CD4-positive, alpha-beta memory T cell (primary cell): Measurements from ENCODE around the gene DUSP21. TPM values are rescaled to one million over a fixed set of nuclear protein-coding genes. Genes with fewer than 3 reads are reported as not detected.
"Not testable (repeated sequence)": the region's sequence is repeated elsewhere in the genome, so short reads cannot be mapped to it uniquely, and the experiment has no call there.

Experiments
- CTCF ChIA-PET: fragments of 350-600 bp; sonication (Branson Sonifier 250); formaldehyde crosslinking; loops from one replicate; lab custom pipeline; 2021; ENCODE audit warnings: inconsistent platforms; ENCODE audit not compliant: partially characterized antibody; lab: Charles Lee
- POLR2A ChIA-PET: fragments of 350-600 bp; sonication (Branson Sonifier 250); formaldehyde crosslinking; loops from one replicate; lab custom pipeline; 2021; ENCODE audit not compliant: partially characterized antibody; lab: Charles Lee
- DNase-seq, 5 donors: peaks; one replicate each; pipeline versions ENCODE4 v3.0.0 to v3.0.0-alpha.2; 2020 to 2022; ENCODE audit warnings: mixed read lengths in 1 of 5
- H3K27ac ChIP-seq: one replicate; pipeline ENCODE4 v1.7.0; 2013; ENCODE audit warnings: low read depth, low read length
- H3K27me3 ChIP-seq: 2 replicates; pipeline ENCODE4 v1.7.0; 2013; ENCODE audit warnings: mild to moderate bottlenecking, low read length, moderate library complexity; ENCODE audit not compliant: insufficient read depth
- H3K36me3 ChIP-seq: 2 replicates; pipeline ENCODE4 v1.7.0; 2013; ENCODE audit warnings: mild to moderate bottlenecking, low read length, moderate library complexity; ENCODE audit not compliant: insufficient read depth
- H3K4me1 ChIP-seq: 2 replicates; pipeline ENCODE4 v1.7.0; 2013; ENCODE audit warnings: mild to moderate bottlenecking, low read length, moderate library complexity; ENCODE audit not compliant: insufficient read depth
- H3K4me3 ChIP-seq, 2 donors: one replicate each; pipeline ENCODE4 v1.7.0; 2013; ENCODE audit warnings: low read length in 2 of 2, mild to moderate bottlenecking in 1 of 2
- H3K9me3 ChIP-seq, 2 donors: one replicate each; pipeline ENCODE4 v1.7.0; 2013; ENCODE audit warnings: low read length in 2 of 2, control low read depth in 1 of 2; ENCODE audit not compliant: control insufficient read depth in 1 of 2
- H3K27ac Mint-ChIP-seq, 7 donors: one replicate each; pipeline ENCODE4 v1.8.0; 2020 to 2021; ENCODE audit warnings: mixed read lengths in 7 of 7, mild to moderate bottlenecking in 6 of 7, inconsistent platforms in 3 of 7, moderate library complexity in 3 of 7
- H3K27me3 Mint-ChIP-seq, 2 donors: one replicate each; pipeline ENCODE4 v1.8.0; 2020 to 2021; ENCODE audit warnings: mixed read lengths in 2 of 2
- H3K36me3 Mint-ChIP-seq, 2 donors: one replicate each; pipeline ENCODE4 v1.8.0; 2020 to 2021; ENCODE audit warnings: mixed read lengths in 2 of 2, inconsistent platforms in 1 of 2, mild to moderate bottlenecking in 1 of 2
- H3K4me1 Mint-ChIP-seq, 4 donors: one replicate each; pipeline ENCODE4 v1.8.0; 2020 to 2021; ENCODE audit warnings: mixed read lengths in 4 of 4, mild to moderate bottlenecking in 1 of 4
- H3K4me3 Mint-ChIP-seq, 8 donors: one replicate each; pipeline ENCODE4 v1.8.0; 2020 to 2021; ENCODE audit warnings: mixed read lengths in 8 of 8, mild to moderate bottlenecking in 7 of 8, moderate library complexity in 6 of 8, inconsistent platforms in 3 of 8
- H3K9me3 Mint-ChIP-seq, 8 donors: one replicate each; pipeline ENCODE4 v1.8.0; 2020 to 2021; ENCODE audit warnings: mixed read lengths in 8 of 8, mild to moderate bottlenecking in 5 of 8, inconsistent platforms in 3 of 8, moderate library complexity in 1 of 8
- intact Hi-C: fragments of 100-400 bp; cut with micrococcal nuclease; formaldehyde crosslinking; loops from one replicate; pipeline ENCODE4 v1.15.1; 2023
- polyA plus RNA-seq, 2 donors: library from polyadenylated mRNA; unstranded; fragments of 300-500 nt; fragmentation: Illumina TruSeq; gene quantifications; one replicate each; pipeline ENCODE4 v1.2.3, GENCODE V29; 2021
- total RNA-seq, 2 experiments: library from RNA; stranded (reverse); gene quantifications; one replicate each; pipeline ENCODE4 v1.2.3, GENCODE V29; 2021

The DUSP21 gene
- total and polyA plus RNA-seq, 4 experiments from 2014 or later = not detected

GRCh38 chrX:44889824-44890223 is 46.0 kb downstream of the DUSP21 start:
- Histone ChIP-seq H3K27ac (no peak overlapping the region), H3K4me1 (peaks cover 29% of the 10 kb centered on the region), H3K27me3 (no peaks in the 10 kb centered on the region), H3K4me3 (no peak overlapping the region), H3K36me3 (no peaks in the 10 kb centered on the region), H3K9me3 (no peaks in the 10 kb centered on the region)
- Mint-ChIP-seq H3K9me3 (peaks cover 0 to 13% (median 1%) of the 10 kb centered on the region in 8 donors), H3K4me3 (peak overlapping the region in 6 of 8 donors; percentile 6 to 59 (median 46)), H3K36me3 (peaks cover 6 to 9% of the 10 kb centered on the region in 2 donors), H3K27me3 (no peaks in the 10 kb centered on the region), H3K4me1 (peaks cover 24 to 82% (median 53%) of the 10 kb centered on the region in 4 donors), H3K27ac (peak overlapping the region in 6 of 7 donors; percentile 10 to 75 (median 28))
- CTCF ChIA-PET = no interaction called here
- intact Hi-C loops = no loop called here
- POLR2A ChIA-PET = no interaction called here
- no peak for DNase-seq

GRCh38 chrX:44890247-44890646 is 46.4 kb downstream of the DUSP21 start:
- Histone ChIP-seq H3K27ac (no peak overlapping the region), H3K9me3 (no peaks in the 10 kb centered on the region), H3K36me3 (no peaks in the 10 kb centered on the region), H3K4me3 (no peak overlapping the region), H3K4me1 (peaks cover 25% of the 10 kb centered on the region), H3K27me3 (no peaks in the 10 kb centered on the region)
- ChIA-PET POLR2A (no interaction called here), CTCF (no interaction called here)
- no peak for DNase-seq
- intact Hi-C loops = no loop called here
- Mint-ChIP-seq H3K4me3 (peak overlapping the region in 5 of 8 donors; percentile 22 to 59 (median 52)), H3K27me3 (no peaks in the 10 kb centered on the region), H3K9me3 (peaks cover 0 to 16% (median 2%) of the 10 kb centered on the region in 8 donors), H3K27ac (peak overlapping the region in 3 of 7 donors; percentile 10 to 69 (median 32)), H3K4me1 (peaks cover 24 to 78% (median 51%) of the 10 kb centered on the region in 4 donors), H3K36me3 (peaks cover 6 to 9% of the 10 kb centered on the region in 2 donors)

GRCh38 chrX:44890687-44891086 is 46.9 kb downstream of the DUSP21 start:
- H3K4me3 Mint-ChIP-seq = peak overlapping the region in 3 of 8 donors; percentile 21 to 29 (median 22)
- H3K4me1 ChIP-seq = peaks cover 24% of the 10 kb centered on the region
- H3K9me3 ChIP-seq, H3K27me3 Mint-ChIP-seq, intact Hi-C loops, CTCF ChIA-PET, H3K27me3 ChIP-seq, POLR2A ChIA-PET, H3K27ac ChIP-seq, H3K4me3 ChIP-seq, H3K36me3 ChIP-seq, DNase-seq: not testable (repeated sequence)
- H3K36me3 Mint-ChIP-seq = peaks cover 10 to 12% of the 10 kb centered on the region in 2 donors
- H3K4me1 Mint-ChIP-seq = peaks cover 24 to 78% (median 51%) of the 10 kb centered on the region in 4 donors
- peak overlapping the region in 1 of 7 donors; percentile 60 for H3K27ac Mint-ChIP-seq
- peaks cover 0 to 19% (median 6%) of the 10 kb centered on the region in 8 donors for H3K9me3 Mint-ChIP-seq

GRCh38 chrX:44891642-44892041 is 47.8 kb downstream of the DUSP21 start:
- peak overlapping the region in 3 of 8 donors; percentile 6 to 56 (median 12) for H3K4me3 Mint-ChIP-seq
- POLR2A ChIA-PET = interaction anchor here (0.8 kb wide), 1 partner anchor 19 kb away, joined by 3 read pairs; no protein-coding TSS in a partner anchor

More at GRCh38 chrX:44891642-44892041, 47.8 kb downstream of the DUSP21 start:
- intact Hi-C loops = no loop called here
- H3K4me3 ChIP-seq = no peak overlapping the region
- H3K27ac ChIP-seq = no peak overlapping the region
- H3K4me1 Mint-ChIP-seq = peaks cover 24 to 69% (median 48%) of the 10 kb centered on the region in 4 donors
- H3K27ac Mint-ChIP-seq = no peak overlapping the region
- H3K9me3 ChIP-seq = no peaks in the 10 kb centered on the region
- no peak for DNase-seq
- CTCF ChIA-PET = no interaction called here
- H3K36me3 ChIP-seq = no peaks in the 10 kb centered on the region
- H3K4me1 ChIP-seq = peaks cover 24% of the 10 kb centered on the region
- peaks cover 0 to 26% (median 11%) of the 10 kb centered on the region in 8 donors for H3K9me3 Mint-ChIP-seq
- no peaks in the 10 kb centered on the region for H3K27me3 Mint-ChIP-seq
- peaks cover 13 to 15% of the 10 kb centered on the region in 2 donors for H3K36me3 Mint-ChIP-seq
- H3K27me3 ChIP-seq = no peaks in the 10 kb centered on the region

Other genes with a start within 250 kb of the DUSP21 start
- gene KDM6A, start 29.2 kb downstream of the DUSP21 start, total RNA-seq = 10 to 100 TPM; 44.9 to 51.2 TPM
- gene KDM6A, start 29.2 kb downstream of the DUSP21 start, polyA plus RNA-seq = 10 to 100 TPM; 12.5 to 23.7 TPM